Measurements from ENCODE around the gene CYP8B1.

DNA sequence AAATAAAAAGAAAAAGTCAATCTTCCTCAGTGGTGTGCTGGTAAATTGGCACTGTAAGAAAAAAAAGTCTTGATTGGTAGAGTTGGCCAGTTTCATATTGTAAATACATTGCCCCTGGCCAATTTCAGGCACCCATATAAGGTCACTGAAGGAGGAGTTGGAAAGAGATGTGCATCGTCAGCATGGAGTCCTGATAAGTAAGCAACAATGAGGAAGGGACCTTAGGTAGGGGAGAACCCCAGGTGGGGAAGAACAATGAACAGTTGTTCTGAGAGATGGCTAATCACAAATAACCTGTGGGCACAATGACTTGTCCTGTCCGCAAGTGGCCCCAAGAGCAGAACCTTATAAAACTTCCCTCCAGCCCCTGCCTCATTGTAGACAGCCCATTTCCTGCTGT lies 8.6 kb upstream of the CYP8B1 start:
- TF ChIP-seq, protein P1, sequence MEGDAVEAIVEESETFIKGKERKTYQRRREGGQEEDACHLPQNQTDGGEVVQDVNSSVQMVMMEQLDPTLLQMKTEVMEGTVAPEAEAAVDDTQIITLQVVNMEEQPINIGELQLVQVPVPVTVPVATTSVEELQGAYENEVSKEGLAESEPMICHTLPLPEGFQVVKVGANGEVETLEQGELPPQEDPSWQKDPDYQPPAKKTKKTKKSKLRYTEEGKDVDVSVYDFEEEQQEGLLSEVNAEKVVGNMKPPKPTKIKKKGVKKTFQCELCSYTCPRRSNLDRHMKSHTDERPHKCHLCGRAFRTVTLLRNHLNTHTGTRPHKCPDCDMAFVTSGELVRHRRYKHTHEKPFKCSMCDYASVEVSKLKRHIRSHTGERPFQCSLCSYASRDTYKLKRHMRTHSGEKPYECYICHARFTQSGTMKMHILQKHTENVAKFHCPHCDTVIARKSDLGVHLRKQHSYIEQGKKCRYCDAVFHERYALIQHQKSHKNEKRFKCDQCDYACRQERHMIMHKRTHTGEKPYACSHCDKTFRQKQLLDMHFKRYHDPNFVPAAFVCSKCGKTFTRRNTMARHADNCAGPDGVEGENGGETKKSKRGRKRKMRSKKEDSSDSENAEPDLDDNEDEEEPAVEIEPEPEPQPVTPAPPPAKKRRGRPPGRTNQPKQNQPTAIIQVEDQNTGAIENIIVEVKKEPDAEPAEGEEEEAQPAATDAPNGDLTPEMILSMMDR (conservative IDR thresholded peaks at IDR 0.05 in 1 of 2, IDR thresholded peaks at IDR 0.05 in 1 of 2; ENCODE audit: extremely low read depth in 1 of 2, insufficient read depth in 1 of 2, low read depth in 1 of 2, low read length in 2 of 2) = no peak
- no peak for TF ChIP-seq EZH2 (IDR thresholded peaks at IDR 0.05; ENCODE audit: borderline replicate concordance, low read length)

Measured in mammary epithelial cell (primary cell).